Type B pancreatic cell (in vitro differentiated cells): ENCODE results near the gene KRT6B. TPM values are rescaled to one million over a fixed set of nuclear protein-coding genes. Genes with fewer than 3 reads are reported as not detected.

Source experiments
- DNase-seq: peaks from one replicate; pipeline ENCODE4 v3.0.0; 2021; ENCODE audit warnings: mixed read lengths; ENCODE audit not compliant: unreplicated experiment; ENCODE audit errors: extremely low spot score
- H3K27ac Mint-ChIP-seq: 2 replicates; pipeline ENCODE4 v1.8.0; 2021; ENCODE audit warnings: mild to moderate bottlenecking, mixed read lengths
- H3K27me3 Mint-ChIP-seq: 2 replicates; pipeline ENCODE4 v1.8.0; 2021; ENCODE audit warnings: mixed read lengths
- H3K36me3 Mint-ChIP-seq: 2 replicates; pipeline ENCODE4 v1.8.0; 2021; ENCODE audit warnings: mixed read lengths
- H3K4me1 Mint-ChIP-seq: one replicate; pipeline ENCODE4 v1.8.0; 2021; ENCODE audit warnings: mixed read lengths; ENCODE audit not compliant: unreplicated experiment
- H3K4me3 Mint-ChIP-seq: 2 replicates; pipeline ENCODE4 v1.8.0; 2021; ENCODE audit warnings: mild to moderate bottlenecking, mixed read lengths
- H3K9me3 Mint-ChIP-seq: 2 replicates; pipeline ENCODE4 v1.8.0; 2021; ENCODE audit warnings: mixed read lengths
- CTCF ChIP-seq: fragments of 200-600 bp; sonication (generic); conservative IDR thresholded peaks from 2 replicates; pipeline ENCODE4 v1.5.0; 2021; ENCODE audit warnings: antibody characterized with exemption, mild to moderate bottlenecking
- total RNA-seq: library from RNA; stranded (reverse); gene quantifications from 2 replicates; pipeline ENCODE4 v1.2.1, GENCODE V29; 2021; ENCODE audit warnings: low replicate concordance

The KRT6B gene
- total RNA-seq, 1 donor from 2014 or later = not detected

- Mint-ChIP-seq H3K4me3 (no peak overlapping the region), H3K27me3 (peaks cover 58% of the 10 kb centered on the region), H3K36me3 (no peaks in the 10 kb centered on the region), H3K27ac (no peak overlapping the region), H3K9me3 (no peaks in the 10 kb centered on the region), H3K4me1 (no peaks in the 10 kb centered on the region)
- TF ChIP-seq CTCF = no peak
- DNase-seq = no peak
Measured at GRCh38 chr12:52432559-52433207, 19.3 kb downstream of the KRT6B start.

GRCh38 chr12:52428121-52428520 is 23.8 kb downstream of the KRT6B start:
- no peak for TF ChIP-seq CTCF
- peaks cover 54% of the 10 kb centered on the region for H3K27me3 Mint-ChIP-seq
- H3K4me1 Mint-ChIP-seq = peaks cover 4% of the 10 kb centered on the region
- no peaks in the 10 kb centered on the region for H3K36me3 Mint-ChIP-seq
- DNase-seq = no peak
- no peaks in the 10 kb centered on the region for H3K9me3 Mint-ChIP-seq
- H3K4me3 Mint-ChIP-seq = no peak overlapping the region
- H3K27ac Mint-ChIP-seq = no peak overlapping the region

- no peak for TF ChIP-seq CTCF
- no peak for DNase-seq
- no peak overlapping the region for H3K4me3 Mint-ChIP-seq
- no peak overlapping the region for H3K27ac Mint-ChIP-seq
- H3K27me3 Mint-ChIP-seq = peaks cover 51% of the 10 kb centered on the region
- H3K36me3 Mint-ChIP-seq = no peaks in the 10 kb centered on the region
- H3K4me1 Mint-ChIP-seq = peaks cover 5% of the 10 kb centered on the region
- no peaks in the 10 kb centered on the region for H3K9me3 Mint-ChIP-seq
Measured at GRCh38 chr12:52427083-52427482, 24.9 kb downstream of the KRT6B start.

GRCh38 chr12:52426034-52426433 is 25.9 kb downstream of the KRT6B start:
- Mint-ChIP-seq H3K9me3 (no peaks in the 10 kb centered on the region), H3K4me1 (peaks cover 5% of the 10 kb centered on the region), H3K36me3 (no peaks in the 10 kb centered on the region), H3K4me3 (no peak overlapping the region), H3K27ac (no peak overlapping the region), H3K27me3 (peaks cover 42% of the 10 kb centered on the region)
- no peak for DNase-seq
- no peak for TF ChIP-seq CTCF

GRCh38 chr12:52425466-52425865 is 26.5 kb downstream of the KRT6B start:
- Mint-ChIP-seq H3K4me1 (peaks cover 5% of the 10 kb centered on the region), H3K27ac (no peak overlapping the region), H3K36me3 (no peaks in the 10 kb centered on the region), H3K9me3 (no peaks in the 10 kb centered on the region), H3K4me3 (no peak overlapping the region), H3K27me3 (peaks cover 41% of the 10 kb centered on the region)
- no peak for TF ChIP-seq CTCF
- DNase-seq = no peak
